RCC 7860 (cell line): ENCODE data around the gene ZNRF3.
"Not testable (repeated sequence)": the region's sequence is repeated elsewhere in the genome, so short reads cannot be mapped to it uniquely, and the experiment has no call there.

ENCODE experiments used
- DNase-seq: peaks from one replicate; pipeline ENCODE4 v3.0.0-alpha.2; 2015; ENCODE audit warnings: low spot score
- FAIRE-seq: peaks from 2 replicates; lab custom pipeline; 2012; peaks lifted over from hg19 to GRCh38; lab: Jason Lieb, UNC

Gene ZNRF3

GRCh38 chr22:28882878-28883656, at the start of gene ZNRF3:
ZNRF3 (plus strand) TSS chr22:28883572; CDS start chr22:28883767, 195 bp downstream.
- no peak for FAIRE-seq

GRCh38 chr22:28835630-28836189, 47.7 kb upstream of the ZNRF3 start:
- FAIRE-seq = no peak
- no peak for DNase-seq

More at GRCh38 chr22:28882878-28883656, at the start of gene ZNRF3:
- DNase-seq = peak; percentile 82

- FAIRE-seq (no peak), DNase-seq (no peak)
These were observed 45.7 kb upstream of the ZNRF3 start for GRCh38 chr22:28837640-28838039.

- no peak for DNase-seq
- FAIRE-seq = no peak
These were observed 44.4 kb upstream of the ZNRF3 start for GRCh38 chr22:28838971-28839370.

GRCh38 chr22:28841111-28841510, 42.3 kb upstream of the ZNRF3 start:
- DNase-seq (no peak), FAIRE-seq (no peak)

GRCh38 chr22:28843633-28844032, 39.7 kb upstream of the ZNRF3 start:
- DNase-seq (no peak), FAIRE-seq (no peak)

GRCh38 chr22:28844277-28844676, 39.1 kb upstream of the ZNRF3 start:
- FAIRE-seq, DNase-seq: not testable (repeated sequence)

GRCh38 chr22:28846994-28847393, 36.4 kb upstream of the ZNRF3 start:
- no peak for FAIRE-seq
- no peak for DNase-seq

- peak; percentile 44 for FAIRE-seq
These were observed 27.8 kb upstream of the ZNRF3 start for GRCh38 chr22:28855355-28856094.

GRCh38 chr22:28856095-28856455, 27.3 kb upstream of the ZNRF3 start:
- no peak for FAIRE-seq
- no peak for DNase-seq

More at GRCh38 chr22:28855355-28856094, 27.8 kb upstream of the ZNRF3 start:
- peak; percentile 49 for DNase-seq

- no peak for FAIRE-seq
- DNase-seq = no peak
These were observed 26.1 kb upstream of the ZNRF3 start for GRCh38 chr22:28857288-28857687.

- no peak for FAIRE-seq
- DNase-seq = no peak
These were observed 18.3 kb upstream of the ZNRF3 start for GRCh38 chr22:28864878-28865596.

- DNase-seq (no peak), FAIRE-seq (no peak)
These were observed 16.2 kb upstream of the ZNRF3 start for GRCh38 chr22:28867191-28867590.

GRCh38 chr22:28868389-28868788, 15.0 kb upstream of the ZNRF3 start:
- not testable (repeated sequence) for FAIRE-seq, DNase-seq

GRCh38 chr22:28869736-28870135, 13.6 kb upstream of the ZNRF3 start:
- no peak for DNase-seq
- FAIRE-seq = no peak

- FAIRE-seq (no peak), DNase-seq (no peak)
These were observed 10.0 kb upstream of the ZNRF3 start for GRCh38 chr22:28873183-28873963.

- FAIRE-seq = no peak
- DNase-seq = no peak
These were observed 9.3 kb upstream of the ZNRF3 start for GRCh38 chr22:28874061-28874460.

- no peak for DNase-seq
- no peak for FAIRE-seq
These were observed 8.5 kb upstream of the ZNRF3 start for GRCh38 chr22:28874811-28875320.

- DNase-seq (no peak), FAIRE-seq (no peak)
These were observed 861 bp upstream of the ZNRF3 start for GRCh38 chr22:28882545-28882877.

GRCh38 chr22:28883657-28883916, 215 bp downstream of the ZNRF3 start:
- DNase-seq = no peak
- no peak for FAIRE-seq
